Large intestine (tissue), 12 donors: ENCODE data around the gene THPO. TPM values are rescaled to one million over a fixed set of nuclear protein-coding genes. Genes with fewer than 3 reads are reported as not detected.

Source experiments
- DNase-seq, 2 donors: peaks; one replicate each; pipeline versions ENCODE4 v3.0.0 to v3.0.0-alpha.2; 2013
- H3K27ac ChIP-seq: one replicate; pipeline ENCODE4 v1.5.1; 2013; ENCODE audit warnings: low read length
- H3K27me3 ChIP-seq: 2 replicates; pipeline ENCODE4 v1.6.1; 2013; ENCODE audit warnings: low read length; ENCODE audit not compliant: control insufficient read depth, insufficient read depth
- H3K36me3 ChIP-seq: 2 replicates; pipeline ENCODE4 v1.6.1; 2013; ENCODE audit warnings: low read length; ENCODE audit not compliant: control insufficient read depth, insufficient read depth
- H3K4me1 ChIP-seq: one replicate; pipeline ENCODE4 v1.6.1; 2013; ENCODE audit warnings: low read length; ENCODE audit not compliant: control insufficient read depth, insufficient read depth
- H3K4me3 ChIP-seq: one replicate; pipeline ENCODE4 v1.5.1; 2013; ENCODE audit warnings: low read length
- H3K9me3 ChIP-seq: one replicate; pipeline ENCODE4 v1.6.1; 2013; ENCODE audit warnings: mild to moderate bottlenecking, low read depth, low read length, moderate library complexity; ENCODE audit not compliant: control insufficient read depth
- WGBS: methylation state at CpG from one replicate; pipeline ENCODE4 v1.1.5; 2013; ENCODE audit warnings: low lambda C conversion rate; ENCODE audit not compliant: insufficient coverage; 5-methylcytosine and 5-hydroxymethylcytosine counted together
- long read RNA-seq, 11 donors: transcript quantifications; one replicate each; lab custom pipeline, GENCODE V29; 2026
- polyA plus RNA-seq: library from polyadenylated mRNA; unstranded; fragments of 120-200 nt; gene quantifications from one replicate; pipeline ENCODE4 v1.2.1, GENCODE V29; 2013

THPO gene
- polyA plus RNA-seq = 1.9 TPM
- long read RNA-seq, donor 1 = 0 reads
- long read RNA-seq, donor 2 = 0 reads
- long read RNA-seq, donor 3 = 0 reads
- long read RNA-seq, donor 4 = 0 reads
- long read RNA-seq, donor 5 = 0 reads
- long read RNA-seq, donor 6 = 0 reads
- long read RNA-seq, donor 7 = 0 reads
- long read RNA-seq, donor 8, partial matches to known transcripts = 0 of 1 reads
- long read RNA-seq, donor 8, other reads (novel, unspliced or antisense) = 0 of 1 reads
- long read RNA-seq, donor 9 = 0 reads
- long read RNA-seq, donor 10 = 0 reads
- long read RNA-seq, donor 11 = 0 reads

- no CpG with 5 or more reads among the region's 7 CpGs for WGBS
- Histone ChIP-seq H3K27me3 (peaks cover 57% of the 10 kb centered on the region), H3K27ac (no peak within 1 kb of the TSS), H3K36me3 (no peaks in the 10 kb centered on the region), H3K4me1 (peaks cover 21% of the 10 kb centered on the region), H3K9me3 (peaks cover 5% of the 10 kb centered on the region), H3K4me3 (no peak within 1 kb of the TSS)
- peak in 1 of 2 donors; percentile 52 for DNase-seq
Measured at GRCh38 chr3:184377882-184378445, at the start of gene THPO. TSS of gene THPO (minus strand) at chr3:184378207. CDS start at chr3:184376259, 1,948 bp downstream.

GRCh38 chr3:184426691-184427141, 48.7 kb upstream of the THPO start:
- no peaks in the 10 kb centered on the region for H3K9me3 ChIP-seq
- DNase-seq = no peak
- H3K27ac ChIP-seq = no peak overlapping the region
- WGBS = no CpG with 5 or more reads among the region's 12 CpGs
- no peaks in the 10 kb centered on the region for H3K4me1 ChIP-seq
- no peak overlapping the region for H3K4me3 ChIP-seq
- no peaks in the 10 kb centered on the region for H3K36me3 ChIP-seq
- peaks cover 2% of the 10 kb centered on the region for H3K27me3 ChIP-seq

GRCh38 chr3:184423561-184423960, 45.6 kb upstream of the THPO start:
- Histone ChIP-seq H3K27ac (no peak overlapping the region), H3K9me3 (no peaks in the 10 kb centered on the region), H3K27me3 (peaks cover 2% of the 10 kb centered on the region), H3K36me3 (no peaks in the 10 kb centered on the region), H3K4me1 (no peaks in the 10 kb centered on the region), H3K4me3 (no peak overlapping the region)
- DNase-seq = no peak
- no CpG with 5 or more reads among the region's 3 CpGs for WGBS

- no peaks in the 10 kb centered on the region for H3K36me3 ChIP-seq
- no peak overlapping the region for H3K27ac ChIP-seq
- H3K4me1 ChIP-seq = peaks cover 11% of the 10 kb centered on the region
- H3K4me3 ChIP-seq = no peak overlapping the region
- no peak for DNase-seq
- no peaks in the 10 kb centered on the region for H3K9me3 ChIP-seq
- no CpG with 5 or more reads among the region's 5 CpGs for WGBS
- H3K27me3 ChIP-seq = no peaks in the 10 kb centered on the region
Measured at GRCh38 chr3:184419171-184419570, 41.2 kb upstream of the THPO start.

GRCh38 chr3:184417619-184418327, 39.8 kb upstream of the THPO start:
- H3K27me3 ChIP-seq = no peaks in the 10 kb centered on the region
- H3K36me3 ChIP-seq = no peaks in the 10 kb centered on the region
- WGBS = no CpG with 5 or more reads among the region's 14 CpGs
- peaks cover 11% of the 10 kb centered on the region for H3K4me1 ChIP-seq
- no peaks in the 10 kb centered on the region for H3K9me3 ChIP-seq
- H3K4me3 ChIP-seq = no peak overlapping the region
- peak; percentile 56 to 69 for DNase-seq
- no peak overlapping the region for H3K27ac ChIP-seq

- WGBS = no CpG with 5 or more reads among the region's 4 CpGs
Measured at GRCh38 chr3:184415203-184415490, 37.1 kb upstream of the THPO start.

GRCh38 chr3:184414418-184415202, 36.6 kb upstream of the THPO start:
- H3K27ac ChIP-seq = no peak overlapping the region
- WGBS = no CpG with 5 or more reads among the region's 16 CpGs
- H3K4me3 ChIP-seq = no peak overlapping the region
- no peaks in the 10 kb centered on the region for H3K9me3 ChIP-seq
- H3K4me1 ChIP-seq = peaks cover 11% of the 10 kb centered on the region
- H3K36me3 ChIP-seq = no peaks in the 10 kb centered on the region
- H3K27me3 ChIP-seq = no peaks in the 10 kb centered on the region
- no peak for DNase-seq

More at GRCh38 chr3:184415203-184415490, 37.1 kb upstream of the THPO start:
- Histone ChIP-seq H3K36me3 (no peaks in the 10 kb centered on the region), H3K4me3 (no peak overlapping the region), H3K27me3 (no peaks in the 10 kb centered on the region), H3K27ac (no peak overlapping the region), H3K9me3 (no peaks in the 10 kb centered on the region), H3K4me1 (peaks cover 11% of the 10 kb centered on the region)
- DNase-seq = no peak

- WGBS = no CpG with 5 or more reads among the region's 12 CpGs
- H3K4me1 ChIP-seq = no peaks in the 10 kb centered on the region
- no peak for DNase-seq
- no peak overlapping the region for H3K27ac ChIP-seq
- H3K9me3 ChIP-seq = no peaks in the 10 kb centered on the region
- H3K4me3 ChIP-seq = no peak overlapping the region
- no peaks in the 10 kb centered on the region for H3K36me3 ChIP-seq
- no peaks in the 10 kb centered on the region for H3K27me3 ChIP-seq
Measured at GRCh38 chr3:184409946-184410500, 32.0 kb upstream of the THPO start.

GRCh38 chr3:184409331-184409926, 31.4 kb upstream of the THPO start:
- Histone ChIP-seq H3K9me3 (no peaks in the 10 kb centered on the region), H3K36me3 (no peaks in the 10 kb centered on the region), H3K4me1 (no peaks in the 10 kb centered on the region), H3K27me3 (no peaks in the 10 kb centered on the region), H3K27ac (no peak overlapping the region), H3K4me3 (no peak overlapping the region)
- no CpG with 5 or more reads among the region's 8 CpGs for WGBS
- DNase-seq = no peak
